Activated CD4-positive, alpha-beta memory T cell treated with anti-CD3 and anti-CD28 coated beads, Interleukin-2, amount 10 ng/mL, durations not matched to agents 7 days and 5 days (primary cell): ENCODE results near the gene TIFAB. TPM values are rescaled to one million over a fixed set of nuclear protein-coding genes. Genes with fewer than 3 reads are reported as not detected.

ENCODE experiments used
- CTCF ChIA-PET: fragments of 350-600 bp; sonication (Branson Sonifier 250); formaldehyde crosslinking; loops from one replicate; lab custom pipeline; 2021; ENCODE audit warnings: antibody characterized with exemption, inconsistent platforms; lab: Charles Lee
- POLR2A ChIA-PET: fragments of 350-600 bp; sonication (Branson Sonifier 250); formaldehyde crosslinking; loops from one replicate; lab custom pipeline; 2021; ENCODE audit warnings: antibody characterized with exemption; lab: Charles Lee
- DNase-seq: peaks from one replicate; pipeline ENCODE4 v3.0.0-alpha.2; 2020
- H3K27ac Mint-ChIP-seq: one replicate; pipeline ENCODE4 v1.8.0; 2021; ENCODE audit warnings: mild to moderate bottlenecking, mixed read lengths
- H3K27me3 Mint-ChIP-seq: one replicate; pipeline ENCODE4 v1.8.0; 2021; ENCODE audit warnings: mixed read lengths
- H3K36me3 Mint-ChIP-seq: one replicate; pipeline ENCODE4 v1.8.0; 2021; ENCODE audit warnings: low read depth, mixed read lengths
- H3K4me1 Mint-ChIP-seq: one replicate; pipeline ENCODE4 v1.8.0; 2021; ENCODE audit warnings: mixed read lengths
- H3K4me3 Mint-ChIP-seq: one replicate; pipeline ENCODE4 v1.8.0; 2021; ENCODE audit warnings: mild to moderate bottlenecking, mixed read lengths
- H3K9me3 Mint-ChIP-seq: one replicate; pipeline ENCODE4 v1.8.0; 2021; ENCODE audit warnings: mixed read lengths
- total RNA-seq, 2 experiments: library from RNA; stranded (reverse); gene quantifications; one replicate each; pipeline ENCODE4 v1.2.3, GENCODE V29; 2021

TIFAB gene
- total RNA-seq, 2 experiments from 2014 or later, result not detected

DNA sequence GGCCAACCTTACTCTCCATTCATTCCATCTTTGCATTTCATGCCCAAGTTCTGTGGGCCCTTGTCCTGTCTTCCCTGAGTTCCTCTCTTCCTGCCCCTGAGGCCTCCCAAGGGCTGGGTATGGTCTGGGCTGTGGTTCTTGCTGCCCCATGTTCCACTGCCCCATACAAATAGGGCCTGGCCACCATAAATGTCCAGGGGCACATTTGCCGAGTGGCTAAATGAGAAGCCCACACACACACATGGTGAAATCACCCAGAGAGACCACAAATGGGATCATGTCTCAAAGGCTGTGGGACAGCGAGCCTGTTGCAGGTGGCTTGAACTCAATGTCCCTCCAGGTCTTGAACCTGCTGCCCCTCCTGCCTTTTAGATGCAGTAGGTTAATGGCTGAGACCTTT is 1.2 kb downstream of the TIFAB start:
- Mint-ChIP-seq H3K9me3 (no peaks in the 10 kb centered on the region), H3K27ac (no peak overlapping the region), H3K4me1 (no peaks in the 10 kb centered on the region), H3K27me3 (peaks cover 9% of the 10 kb centered on the region), H3K36me3 (no peaks in the 10 kb centered on the region), H3K4me3 (no peak overlapping the region)
- ChIA-PET CTCF (no interaction called here), POLR2A (no interaction called here)
- DNase-seq, result no peak

DNA sequence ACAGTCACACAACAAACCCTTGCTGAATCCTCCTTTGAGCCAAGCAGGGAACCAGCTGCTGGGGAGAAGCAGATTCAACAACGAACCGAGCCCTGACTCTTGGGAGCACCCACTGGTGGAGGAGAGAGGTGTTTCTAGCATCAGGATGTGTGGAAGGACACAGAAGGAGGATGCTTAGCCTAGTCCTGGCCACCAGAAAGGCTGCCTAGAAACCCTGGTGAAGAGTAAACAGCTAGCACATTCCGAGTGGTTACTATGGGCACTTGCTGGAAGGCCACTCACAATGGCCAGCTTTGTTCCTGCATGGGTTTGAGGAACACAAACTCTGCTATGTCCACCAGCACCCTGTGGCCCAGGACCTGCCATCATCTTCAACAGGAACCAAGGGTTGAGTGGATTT is 1.8 kb downstream of the TIFAB start:
- no peak overlapping the region for H3K27ac Mint-ChIP-seq
- H3K4me3 Mint-ChIP-seq, result no peak overlapping the region
- H3K4me1 Mint-ChIP-seq, result no peaks in the 10 kb centered on the region
- CTCF ChIA-PET, result no interaction called here
- H3K36me3 Mint-ChIP-seq, result no peaks in the 10 kb centered on the region
- DNase-seq, result no peak
- POLR2A ChIA-PET, result no interaction called here
- H3K27me3 Mint-ChIP-seq, result peaks cover 9% of the 10 kb centered on the region
- no peaks in the 10 kb centered on the region for H3K9me3 Mint-ChIP-seq

DNA sequence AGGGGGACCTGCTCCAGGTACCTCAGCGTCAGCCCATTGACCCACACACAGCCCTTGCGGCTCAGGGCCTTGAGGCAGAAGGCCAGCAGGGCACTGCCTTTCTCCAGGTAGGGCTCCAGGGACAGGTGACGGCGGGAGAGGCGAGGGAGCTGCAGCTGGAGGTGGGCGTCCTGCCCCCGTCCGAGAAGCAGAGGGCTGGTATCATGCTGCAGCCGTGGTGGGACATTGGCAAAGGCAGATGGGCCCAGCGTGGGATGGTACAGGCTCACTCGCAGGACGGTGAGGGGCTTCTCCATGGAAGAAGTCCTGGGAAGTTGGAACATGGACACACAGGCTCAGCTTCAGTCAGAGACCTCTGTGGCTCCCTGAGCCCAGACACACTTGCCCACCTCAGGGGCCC is 2.5 kb downstream of the TIFAB start:
- ChIA-PET POLR2A (no interaction called here), CTCF (interaction anchor here (1.4 kb wide), 1 partner anchor 111 kb away, joined by 3 read pairs; no protein-coding TSS in a partner anchor)
- Mint-ChIP-seq H3K4me1 (no peaks in the 10 kb centered on the region), H3K27me3 (peaks cover 7% of the 10 kb centered on the region), H3K27ac (no peak overlapping the region), H3K4me3 (no peak overlapping the region), H3K9me3 (no peaks in the 10 kb centered on the region), H3K36me3 (no peaks in the 10 kb centered on the region)
- no peak for DNase-seq

- DNase-seq, result no peak
Measured at GRCh38 chr5:135448791-135449507, 3.2 kb downstream of the TIFAB start.

DNA sequence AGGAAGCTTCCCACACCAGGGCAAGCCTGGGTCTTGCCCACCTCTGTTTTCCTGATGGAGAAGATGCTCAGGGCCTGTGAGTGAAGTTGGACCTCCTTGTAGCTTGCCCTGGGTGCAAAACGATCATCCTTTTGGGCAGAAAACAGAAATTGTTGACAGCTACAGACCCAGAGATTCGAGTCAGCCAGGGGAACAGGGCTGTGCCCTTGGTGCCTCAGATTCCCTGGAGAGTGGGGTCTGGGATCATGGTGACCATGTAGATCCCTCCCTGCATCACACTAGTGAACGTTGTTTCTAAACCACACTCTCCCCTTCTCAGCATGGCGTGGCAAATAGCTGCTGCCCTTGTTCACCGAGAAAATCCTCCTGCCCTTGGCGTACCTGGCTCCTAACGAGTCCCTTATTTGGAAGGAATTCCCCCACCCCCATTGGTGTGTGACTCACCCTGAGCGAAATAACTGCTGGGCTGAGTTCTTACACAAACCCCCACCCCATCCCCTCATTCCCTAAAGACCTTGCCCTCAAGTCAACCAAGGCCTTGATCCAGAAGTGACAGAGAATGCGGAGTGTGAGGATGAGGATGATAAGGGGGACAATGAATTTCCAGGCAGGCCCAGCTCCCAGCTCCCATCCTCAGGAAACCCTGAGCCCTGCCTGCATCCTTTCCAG is 3.9 kb downstream of the TIFAB start:
- peaks cover 5% of the 10 kb centered on the region for H3K27me3 Mint-ChIP-seq
- no peaks in the 10 kb centered on the region for H3K36me3 Mint-ChIP-seq
- H3K9me3 Mint-ChIP-seq, result no peaks in the 10 kb centered on the region
- no peak overlapping the region for H3K27ac Mint-ChIP-seq
- POLR2A ChIA-PET, result no interaction called here
- no peaks in the 10 kb centered on the region for H3K4me1 Mint-ChIP-seq
- no peak for DNase-seq
- CTCF ChIA-PET, result interaction anchor here (1.0 to 1.2 kb wide), 2 partner anchors 9 kb away, joined by 3 to 8 read pairs; no protein-coding TSS in a partner anchor
- H3K4me3 Mint-ChIP-seq, result no peak overlapping the region

More at GRCh38 chr5:135448791-135449507, 3.2 kb downstream of the TIFAB start:
- Mint-ChIP-seq H3K27ac (no peak overlapping the region), H3K36me3 (no peaks in the 10 kb centered on the region), H3K4me3 (no peak overlapping the region), H3K4me1 (no peaks in the 10 kb centered on the region), H3K27me3 (peaks cover 7% of the 10 kb centered on the region), H3K9me3 (no peaks in the 10 kb centered on the region)
- CTCF ChIA-PET, result interaction anchor here (1.2 to 1.4 kb wide), 2 partner anchors 9 to 112 kb away, joined by 3 to 8 read pairs; no protein-coding TSS in a partner anchor
- POLR2A ChIA-PET, result no interaction called here

DNA sequence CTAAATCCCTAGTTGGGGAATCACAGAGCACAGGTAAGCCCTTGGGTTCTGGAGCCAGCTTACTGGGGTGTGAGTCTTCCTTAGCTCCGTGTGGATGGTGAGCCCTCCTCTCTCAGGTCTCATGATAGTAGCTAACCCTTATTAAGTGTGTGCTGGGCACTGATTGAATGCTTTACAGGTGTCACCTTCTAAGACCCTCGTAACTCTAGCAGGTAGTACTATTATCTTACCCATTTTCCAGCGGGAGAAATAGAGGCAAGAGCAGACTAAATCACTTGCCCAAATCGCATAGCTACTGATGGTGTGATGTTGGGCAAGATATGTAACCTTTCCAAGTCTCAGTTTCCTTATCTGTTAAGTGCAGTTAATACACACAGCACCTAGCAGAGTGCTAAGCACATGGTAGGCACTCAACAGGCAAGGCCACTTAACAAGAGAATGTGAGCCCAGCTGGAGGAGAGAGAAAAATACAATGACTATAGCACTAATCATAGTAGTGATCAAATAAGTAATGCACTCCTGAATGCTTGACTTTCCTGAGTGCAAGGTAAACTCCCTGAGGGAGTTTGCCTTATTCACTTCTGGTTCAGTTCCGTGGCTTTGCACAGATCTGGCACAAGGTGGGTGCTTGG is 4.7 kb downstream of the TIFAB start, which contains the start of gene DCANP1:
Gene DCANP1, minus strand, starts transcription at position 51 of the 632 bp plus-strand sequence. CDS start 240 bp downstream, outside the sequence.
- Mint-ChIP-seq H3K4me3 (no peak within 1 kb of the TSS), H3K27ac (no peak within 1 kb of the TSS), H3K4me1 (no peaks in the 10 kb centered on the region), H3K9me3 (no peaks in the 10 kb centered on the region), H3K36me3 (no peaks in the 10 kb centered on the region), H3K27me3 (peaks cover 6% of the 10 kb centered on the region)
- ChIA-PET POLR2A (no interaction called here), CTCF (interaction anchor here (1.0 kb wide), 1 partner anchor 10 kb away, joined by 3 read pairs; no protein-coding TSS in a partner anchor)
- no peak for DNase-seq

GRCh38 chr5:135446615-135447014 is 5.5 kb downstream of the TIFAB start:
- H3K4me1 Mint-ChIP-seq, result no peaks in the 10 kb centered on the region
- no peak overlapping the region for H3K27ac Mint-ChIP-seq
- DNase-seq, result no peak
- H3K4me3 Mint-ChIP-seq, result no peak overlapping the region
- peaks cover 6% of the 10 kb centered on the region for H3K27me3 Mint-ChIP-seq
- H3K36me3 Mint-ChIP-seq, result no peaks in the 10 kb centered on the region
- no peaks in the 10 kb centered on the region for H3K9me3 Mint-ChIP-seq
- ChIA-PET POLR2A (no interaction called here), CTCF (interaction anchor here (0.7 kb wide), 1 partner anchor 20 kb away, joined by 4 read pairs; no protein-coding TSS in a partner anchor)

DNA sequence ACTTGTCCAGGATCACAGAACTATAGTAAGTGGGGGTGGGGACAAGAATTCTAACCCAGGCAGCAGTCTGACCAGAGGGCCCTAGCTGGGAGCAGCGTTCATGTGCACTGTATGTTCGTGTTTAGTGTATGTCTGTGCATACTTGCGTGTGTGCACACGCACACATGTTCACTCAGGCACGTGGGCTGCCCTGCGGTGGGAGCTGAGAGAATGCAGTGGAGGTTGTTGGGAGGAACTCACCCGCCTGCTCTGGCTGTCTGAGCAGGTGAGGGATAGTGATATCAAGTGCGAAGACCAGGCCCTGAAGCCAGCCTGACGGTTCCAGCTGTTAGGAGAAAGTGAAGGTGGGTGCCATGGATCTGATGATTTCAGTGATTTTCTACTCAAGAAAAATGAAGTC is 5.9 kb downstream of the TIFAB start:
- DNase-seq, result no peak
- H3K9me3 Mint-ChIP-seq, result no peaks in the 10 kb centered on the region
- peaks cover 7% of the 10 kb centered on the region for H3K27me3 Mint-ChIP-seq
- H3K27ac Mint-ChIP-seq, result no peak overlapping the region
- H3K4me1 Mint-ChIP-seq, result no peaks in the 10 kb centered on the region
- ChIA-PET POLR2A (no interaction called here), CTCF (interaction anchor here (0.7 to 1.3 kb wide), 2 partner anchors 20 kb away, joined by 4 read pairs; no protein-coding TSS in a partner anchor)
- H3K4me3 Mint-ChIP-seq, result no peak overlapping the region
- no peaks in the 10 kb centered on the region for H3K36me3 Mint-ChIP-seq

- H3K36me3 Mint-ChIP-seq, result no peaks in the 10 kb centered on the region
- H3K27ac Mint-ChIP-seq, result no peak overlapping the region
- H3K4me1 Mint-ChIP-seq, result no peaks in the 10 kb centered on the region
- CTCF ChIA-PET, result interaction anchor here (1.3 kb wide), 1 partner anchor 19 kb away, joined by 4 read pairs; no protein-coding TSS in a partner anchor
- DNase-seq, result no peak
- peaks cover 11% of the 10 kb centered on the region for H3K27me3 Mint-ChIP-seq
- POLR2A ChIA-PET, result no interaction called here
- no peaks in the 10 kb centered on the region for H3K9me3 Mint-ChIP-seq
- H3K4me3 Mint-ChIP-seq, result no peak overlapping the region
Measured at GRCh38 chr5:135445306-135445985, 6.7 kb downstream of the TIFAB start.

GRCh38 chr5:135444881-135445280 is 7.3 kb downstream of the TIFAB start:
- H3K4me1 Mint-ChIP-seq, result no peaks in the 10 kb centered on the region
- H3K36me3 Mint-ChIP-seq, result no peaks in the 10 kb centered on the region
- H3K27ac Mint-ChIP-seq, result no peak overlapping the region
- no peak for DNase-seq
- H3K4me3 Mint-ChIP-seq, result no peak overlapping the region
- peaks cover 11% of the 10 kb centered on the region for H3K27me3 Mint-ChIP-seq
- no peaks in the 10 kb centered on the region for H3K9me3 Mint-ChIP-seq
- ChIA-PET POLR2A (no interaction called here), CTCF (interaction anchor here (1.3 kb wide), 1 partner anchor 18 kb away, joined by 4 read pairs; no protein-coding TSS in a partner anchor)

DNA sequence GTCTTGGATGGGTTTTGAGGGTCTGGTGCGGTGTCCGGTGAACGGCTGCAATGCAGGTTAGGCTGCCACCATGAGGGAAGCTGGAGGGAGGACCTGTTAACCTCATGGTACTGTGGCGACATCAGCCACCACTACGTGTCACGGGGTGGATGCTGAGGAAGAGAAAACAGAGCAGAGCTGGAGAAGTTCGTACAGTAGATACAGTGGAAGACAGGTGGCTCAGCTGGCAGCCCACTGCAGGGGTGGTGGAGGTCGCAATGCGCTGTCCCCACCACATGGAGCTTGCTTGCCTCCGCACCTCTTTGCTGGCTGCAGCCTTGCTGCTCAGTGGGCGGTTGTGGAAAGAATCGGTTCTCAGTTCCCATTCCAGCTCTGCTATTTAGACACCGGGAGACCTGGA is 7.8 kb downstream of the TIFAB start:
- ChIA-PET CTCF (no interaction called here), POLR2A (no interaction called here)
- Mint-ChIP-seq H3K36me3 (no peaks in the 10 kb centered on the region), H3K4me1 (no peaks in the 10 kb centered on the region), H3K9me3 (no peaks in the 10 kb centered on the region), H3K4me3 (no peak overlapping the region), H3K27ac (no peak overlapping the region), H3K27me3 (peaks cover 11% of the 10 kb centered on the region)
- DNase-seq, result no peak

DNA sequence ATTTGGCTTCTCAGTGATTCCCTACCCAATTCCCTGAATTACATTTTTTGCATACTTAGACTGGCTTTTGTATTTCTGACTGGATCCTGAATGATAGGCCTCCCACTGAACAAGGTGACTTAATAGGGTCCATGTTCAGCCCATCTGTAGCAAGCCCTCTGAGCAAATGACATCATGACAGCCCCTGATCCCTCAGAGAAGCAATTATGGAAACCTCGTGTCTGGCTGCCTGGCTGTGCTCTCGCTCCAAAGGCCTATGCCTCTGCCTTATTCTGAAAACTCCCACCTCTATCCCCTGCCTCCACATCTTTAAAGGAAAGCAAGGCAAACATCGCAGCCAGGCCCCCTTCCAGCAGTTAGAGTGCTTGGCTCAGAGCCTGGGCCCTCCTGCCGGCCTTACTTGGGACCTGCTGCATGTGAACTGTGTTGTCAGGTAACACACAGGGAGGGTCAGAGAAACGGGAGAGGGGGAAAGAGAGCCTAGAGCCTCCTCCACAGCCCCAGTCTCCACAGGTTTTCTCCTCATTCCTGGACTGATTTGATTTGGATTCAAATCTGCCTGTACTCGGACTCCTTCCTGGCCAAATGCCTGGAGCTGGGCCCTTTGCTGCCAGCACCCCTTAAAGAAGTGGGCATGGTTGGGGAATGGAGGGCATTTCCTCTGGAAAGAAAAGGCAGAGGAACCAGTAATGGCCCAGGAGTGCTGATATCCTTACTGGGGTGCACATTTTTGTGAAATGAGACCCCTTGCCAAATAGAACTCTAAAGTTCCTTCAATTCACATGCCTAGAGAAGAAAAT is 8.8 kb downstream of the TIFAB start:
- no peak for DNase-seq
- Mint-ChIP-seq H3K4me3 (no peak overlapping the region), H3K36me3 (no peaks in the 10 kb centered on the region), H3K4me1 (no peaks in the 10 kb centered on the region), H3K27ac (no peak overlapping the region), H3K27me3 (peaks cover 13% of the 10 kb centered on the region), H3K9me3 (no peaks in the 10 kb centered on the region)
- CTCF ChIA-PET, result no interaction called here
- POLR2A ChIA-PET, result no interaction called here
